Measurements from ENCODE around the gene ALG12.

ALG12 gene

GRCh38 chr22:49894322-49895054 is 23.8 kb downstream of the ALG12 start:
- H3K4me3 ChIP-seq (ENCODE audit: low read depth, low read length) = no peak overlapping the region

DNA sequence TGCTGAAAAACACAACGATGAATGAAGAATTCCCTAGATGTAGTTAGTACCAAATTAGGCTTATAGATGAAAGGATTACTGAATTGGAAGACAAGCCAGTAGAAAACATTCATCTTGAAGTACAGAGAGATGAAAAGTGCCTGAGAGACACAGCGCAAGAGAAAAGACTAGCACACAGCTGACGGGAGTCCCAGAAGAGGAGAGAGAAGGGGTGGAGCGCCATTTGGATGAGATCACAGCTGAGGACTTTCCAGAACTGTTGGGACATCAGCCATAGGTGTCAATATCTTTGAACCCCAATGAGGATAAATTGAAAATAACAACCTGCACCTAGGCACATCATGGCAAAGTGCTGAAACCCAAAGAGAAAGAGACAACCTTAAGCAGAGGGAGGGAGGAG is 25.2 kb downstream of the ALG12 start:
- H3K4me3 ChIP-seq (ENCODE audit: low read depth, low read length) = no peak overlapping the region

DNA sequence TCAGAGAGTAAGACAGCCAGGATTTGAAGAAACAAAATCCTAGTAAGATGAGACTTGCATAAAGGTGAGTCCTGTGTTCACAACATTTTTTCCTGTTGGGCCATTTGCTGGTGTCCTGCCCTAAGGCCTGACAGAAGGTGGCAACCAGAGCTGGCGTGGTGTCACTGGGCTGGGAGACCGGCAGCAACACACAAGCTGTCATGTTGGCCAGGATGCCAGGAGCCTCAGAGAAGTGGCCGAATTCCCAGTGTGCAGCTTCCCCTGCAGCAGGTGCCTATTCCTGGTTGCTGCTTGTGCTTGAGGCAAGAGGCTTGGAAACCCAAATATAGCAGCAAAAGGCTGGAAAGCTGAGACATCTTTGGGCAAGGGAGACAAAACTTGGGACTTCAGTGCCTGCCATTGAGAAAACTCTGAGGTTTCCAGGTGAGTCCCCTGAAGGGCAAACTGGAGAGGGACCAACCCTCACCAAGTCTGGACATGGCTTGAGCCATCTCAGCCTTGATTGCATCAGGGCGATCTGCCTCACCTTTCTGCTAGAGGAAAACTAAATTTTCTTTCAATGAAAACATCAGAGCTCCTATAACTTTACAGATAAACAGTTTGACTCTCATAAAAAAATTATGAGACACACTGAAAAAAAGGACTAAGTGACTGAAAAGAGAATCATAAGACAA is 25.9 kb downstream of the ALG12 start:
- H3K4me3 ChIP-seq (ENCODE audit: low read depth, low read length) = no peak overlapping the region

- H3K4me3 ChIP-seq (ENCODE audit: low read depth, low read length) = no peak overlapping the region
Measured at GRCh38 chr22:49889071-49889470, 29.2 kb downstream of the ALG12 start.

DNA sequence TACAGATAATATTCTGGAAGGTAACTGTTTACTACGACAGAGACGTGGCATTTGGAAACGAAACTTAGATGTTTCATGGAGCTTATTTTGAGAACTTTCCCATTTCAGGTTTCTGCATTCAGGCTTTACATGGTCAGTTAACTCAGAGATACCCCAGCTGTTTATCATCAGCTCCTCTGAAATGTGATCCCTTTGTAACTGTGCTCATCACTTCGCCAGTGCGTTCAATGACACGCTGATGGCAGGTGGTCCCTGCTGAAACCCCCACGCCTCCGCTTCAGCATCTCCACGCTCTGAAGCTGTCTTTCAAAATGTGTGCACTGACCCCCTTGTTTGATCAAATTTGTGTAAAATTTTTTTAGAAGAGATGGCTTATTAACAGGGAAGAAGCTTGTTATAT is 30.5 kb downstream of the ALG12 start:
- no peak overlapping the region for H3K4me3 ChIP-seq (ENCODE audit: low read depth, low read length)

- H3K4me3 ChIP-seq (ENCODE audit: low read depth, low read length) = no peak overlapping the region
Measured at GRCh38 chr22:49887064-49887451, 31.2 kb downstream of the ALG12 start.

GRCh38 chr22:49886346-49887063 is 31.7 kb downstream of the ALG12 start:
- no peak overlapping the region for H3K4me3 ChIP-seq (ENCODE audit: low read depth, low read length)

DNA sequence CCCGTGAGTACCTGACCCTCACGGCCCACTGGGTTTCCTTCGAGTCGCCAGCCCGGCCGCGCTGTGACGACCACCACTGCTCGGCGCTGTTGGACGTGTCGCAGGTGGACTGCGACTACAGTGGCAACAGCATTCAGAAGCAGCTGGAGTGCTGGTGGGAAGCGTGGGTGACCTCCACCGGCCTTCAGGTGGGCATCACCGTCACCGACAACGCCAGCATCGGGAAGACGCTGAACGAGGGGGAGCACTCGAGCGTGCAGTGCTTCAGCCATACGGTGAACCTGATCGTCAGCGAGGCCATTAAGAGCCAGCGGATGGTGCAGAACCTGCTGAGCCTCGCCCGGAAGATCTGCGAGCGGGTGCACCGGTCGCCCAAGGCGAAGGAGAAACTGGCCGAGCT is 32.4 kb downstream of the ALG12 start:
- no peak overlapping the region for H3K4me3 ChIP-seq (ENCODE audit: low read depth, low read length)

DNA sequence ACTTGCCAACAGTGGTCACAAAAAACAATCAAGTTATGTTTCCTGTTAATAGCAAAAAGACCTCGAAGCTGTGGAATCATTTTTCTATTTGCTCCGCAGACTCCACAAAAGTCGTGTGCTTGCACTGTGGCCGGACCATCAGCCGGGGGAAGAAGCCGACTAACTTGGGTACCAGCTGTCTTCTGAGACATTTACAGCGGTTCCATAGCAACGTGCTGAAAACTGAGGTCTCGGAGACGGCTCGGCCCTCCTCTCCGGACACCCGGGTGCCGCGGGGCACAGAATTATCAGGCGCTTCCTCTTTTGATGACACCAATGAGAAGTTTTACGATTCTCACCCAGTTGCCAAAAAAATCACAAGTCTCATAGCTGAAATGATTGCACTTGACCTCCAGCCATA is 33.0 kb downstream of the ALG12 start:
- H3K4me3 ChIP-seq (ENCODE audit: low read depth, low read length) = no peak overlapping the region

- no peak overlapping the region for H3K4me3 ChIP-seq (ENCODE audit: low read depth, low read length)
Measured at GRCh38 chr22:49884503-49885260, 33.6 kb downstream of the ALG12 start.

DNA sequence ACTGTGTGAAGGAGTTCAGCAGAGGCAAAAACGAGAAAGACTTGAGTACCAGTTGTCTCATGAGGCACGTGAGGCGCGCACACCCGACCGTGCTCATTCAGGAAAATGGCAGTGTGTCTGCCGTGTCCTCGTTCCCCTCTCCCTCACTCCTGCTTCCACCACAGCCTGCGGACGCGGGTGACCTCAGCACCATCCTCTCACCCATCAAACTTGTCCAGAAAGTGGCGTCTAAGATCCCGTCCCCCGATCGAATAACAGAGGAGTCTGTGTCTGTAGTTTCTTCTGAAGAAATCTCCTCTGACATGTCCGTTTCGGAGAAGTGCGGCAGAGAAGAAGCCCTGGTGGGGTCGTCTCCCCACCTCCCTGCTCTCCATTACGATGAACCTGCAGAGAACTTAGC is 34.2 kb downstream of the ALG12 start:
- H3K4me3 ChIP-seq (ENCODE audit: low read depth, low read length) = no peak overlapping the region

- H3K4me3 ChIP-seq (ENCODE audit: low read depth, low read length) = no peak overlapping the region
Measured at GRCh38 chr22:49883294-49883640, 35.0 kb downstream of the ALG12 start.

DNA sequence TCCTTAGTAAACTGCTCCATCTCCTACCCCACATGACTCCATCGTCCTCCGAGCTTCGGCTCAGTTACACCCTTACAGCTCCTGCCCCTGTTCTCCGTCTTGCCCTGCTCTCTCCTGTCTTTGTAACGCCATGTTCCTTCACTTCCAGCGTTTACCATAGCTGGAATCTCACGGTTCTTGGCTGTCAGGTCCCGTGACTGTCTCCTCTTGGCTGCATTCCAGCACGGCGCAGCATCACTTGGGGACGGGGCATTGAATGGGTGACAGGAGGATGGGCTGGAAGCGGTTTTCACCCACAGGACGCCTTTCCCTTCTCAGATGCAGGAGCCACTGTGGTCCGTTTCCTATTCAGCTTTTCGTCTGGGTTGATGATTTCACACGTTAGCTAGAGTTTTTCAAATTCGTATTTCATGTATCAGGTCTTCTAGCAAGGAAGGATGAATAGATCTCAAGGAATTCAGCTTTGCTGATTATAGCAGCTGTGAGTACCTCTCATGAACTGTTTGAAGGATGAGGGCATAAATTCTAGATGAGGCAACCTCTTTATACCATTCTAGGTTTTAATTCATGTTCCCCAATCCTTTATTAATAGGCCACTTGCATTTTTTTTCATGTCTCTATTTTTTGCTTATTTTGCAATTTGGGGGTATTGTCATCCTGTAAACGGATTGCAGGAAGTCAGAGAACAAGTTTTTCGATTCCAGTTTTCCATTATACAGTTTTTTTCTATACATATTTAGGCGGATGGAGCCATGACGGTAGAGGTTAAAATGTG is 35.5 kb downstream of the ALG12 start:
- H3K4me3 ChIP-seq (ENCODE audit: low read depth, low read length) = no peak overlapping the region

GRCh38 chr22:49881856-49882255 is 36.4 kb downstream of the ALG12 start:
- no peak overlapping the region for H3K4me3 ChIP-seq (ENCODE audit: low read depth, low read length)

DNA sequence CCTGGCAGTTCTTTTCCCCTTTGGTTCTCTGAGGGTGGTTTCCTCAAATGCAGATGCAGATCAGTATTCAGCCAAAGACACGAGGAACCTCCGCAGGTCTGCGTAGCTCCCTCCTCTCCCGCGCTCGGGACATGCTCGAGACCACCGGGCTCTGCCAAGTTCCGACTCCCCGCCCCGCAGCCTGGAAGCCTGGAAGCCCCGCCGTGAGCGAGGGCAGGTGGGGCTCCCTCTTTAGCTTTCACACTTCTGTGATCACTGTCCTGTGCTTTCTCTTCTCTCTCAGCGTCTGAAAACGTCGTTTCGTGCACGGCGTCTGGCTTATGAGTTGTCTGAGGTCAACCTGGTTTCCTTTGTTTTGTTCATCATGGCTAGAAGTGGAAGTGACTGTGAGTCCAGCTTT is 38.0 kb downstream of the ALG12 start:
- no peak overlapping the region for H3K4me3 ChIP-seq (ENCODE audit: low read depth, low read length)

- no peak overlapping the region for H3K4me3 ChIP-seq (ENCODE audit: low read depth, low read length)
Measured at GRCh38 chr22:49879871-49880270, 38.4 kb downstream of the ALG12 start.

DNA sequence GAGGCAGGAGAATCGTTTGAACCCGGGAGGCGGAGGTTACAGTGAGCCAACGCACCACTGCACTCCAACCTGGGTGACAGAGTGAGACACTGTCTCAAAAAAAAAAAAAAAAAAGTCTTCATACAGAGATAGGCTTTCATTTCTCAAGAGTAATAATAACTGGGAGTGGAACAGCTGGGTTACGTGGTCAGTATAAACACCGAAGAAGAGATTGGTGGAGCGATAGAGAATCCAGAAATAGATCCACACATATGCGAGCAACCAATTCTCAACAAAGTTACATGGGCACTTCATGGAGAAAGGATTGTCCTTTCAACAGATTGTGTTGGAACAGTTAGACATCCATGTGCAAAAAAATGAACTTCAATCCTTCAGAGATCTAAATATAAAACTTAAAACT is 40.0 kb downstream of the ALG12 start:
- H3K4me3 ChIP-seq (ENCODE audit: low read depth, low read length) = no peak overlapping the region

DNA sequence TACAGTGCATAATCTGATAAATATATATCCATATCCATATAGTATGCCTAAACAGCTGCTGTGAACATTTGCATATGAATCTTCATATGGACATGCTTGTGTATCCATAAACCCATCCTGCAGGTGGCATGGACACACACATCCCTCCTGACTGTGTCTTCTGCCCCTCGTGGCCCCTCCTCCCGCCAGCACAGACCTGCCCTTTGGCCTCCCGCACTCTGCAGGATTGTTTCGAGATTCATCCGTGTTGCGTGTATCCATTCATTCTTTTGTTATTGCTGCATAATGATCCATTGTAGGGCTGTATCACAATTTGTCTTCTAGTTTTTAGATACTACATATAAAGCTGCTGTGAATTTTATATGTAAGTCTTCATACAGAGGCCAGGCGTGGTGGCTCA is 40.6 kb downstream of the ALG12 start:
- no peak overlapping the region for H3K4me3 ChIP-seq (ENCODE audit: low read depth, low read length)

- no peak overlapping the region for H3K4me3 ChIP-seq (ENCODE audit: low read depth, low read length)
Measured at GRCh38 chr22:49873228-49873940, 44.9 kb downstream of the ALG12 start.

DNA sequence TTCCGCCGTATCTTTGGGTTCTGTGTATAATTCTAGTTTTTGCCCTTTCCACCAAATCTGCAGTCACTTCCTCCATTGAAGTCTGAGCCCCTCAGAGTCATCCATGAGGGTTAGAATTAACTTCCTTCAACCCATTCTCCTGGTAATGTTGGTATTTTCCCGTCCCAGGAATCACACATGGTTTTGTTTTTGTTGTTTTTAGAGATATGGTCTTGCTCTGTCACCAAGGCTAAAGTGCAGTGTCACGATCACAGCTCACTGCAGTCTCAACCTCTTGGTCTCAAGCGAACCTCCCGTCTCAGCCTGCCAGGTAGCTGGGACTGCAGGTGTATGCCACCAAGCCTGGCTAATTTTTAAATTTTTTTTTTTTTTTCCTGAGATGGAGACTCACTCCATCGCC is 45.9 kb downstream of the ALG12 start:
- H3K4me3 ChIP-seq (ENCODE audit: low read depth, low read length) = no peak overlapping the region

Data from iPS-11a (cell line).